OCI-LY1 (cell line): Measurements from ENCODE around the gene FOXD1.

Experiments
- CTCF ChIP-seq: fragments of 200-600 bp; sonication (generic), shearing (Covaris generic); IDR thresholded peaks from 2 replicates; pipeline ENCODE4 v1.5.1; 2017; ENCODE audit warnings: mild to moderate bottlenecking, antibody characterized with exemption, low read length, moderate library complexity, mixed read lengths
- EZH2 ChIP-seq: fragments of 200-600 bp; sonication (generic), shearing (Covaris generic); IDR thresholded peaks from 2 replicates; pipeline ENCODE4 v1.8.0; 2017; ENCODE audit warnings: borderline replicate concordance, mixed run types, mild to moderate bottlenecking, antibody characterized with exemption, low read length, moderate library complexity, mixed read lengths

- TF ChIP-seq CTCF (peak; percentile 76), EZH2 (no peak)
Measured at GRCh38 chr5:73454379-73455036, 5.9 kb upstream of the FOXD1 start.
